Measurements from ENCODE around the gene BAK1. TPM values are rescaled to one million over a fixed set of nuclear protein-coding genes. Genes with fewer than 3 reads are reported as not detected.

Gene BAK1
- total and polyA plus RNA-seq, 2 experiments from 2014 or later = 18.6 to 33.1 TPM

DNA sequence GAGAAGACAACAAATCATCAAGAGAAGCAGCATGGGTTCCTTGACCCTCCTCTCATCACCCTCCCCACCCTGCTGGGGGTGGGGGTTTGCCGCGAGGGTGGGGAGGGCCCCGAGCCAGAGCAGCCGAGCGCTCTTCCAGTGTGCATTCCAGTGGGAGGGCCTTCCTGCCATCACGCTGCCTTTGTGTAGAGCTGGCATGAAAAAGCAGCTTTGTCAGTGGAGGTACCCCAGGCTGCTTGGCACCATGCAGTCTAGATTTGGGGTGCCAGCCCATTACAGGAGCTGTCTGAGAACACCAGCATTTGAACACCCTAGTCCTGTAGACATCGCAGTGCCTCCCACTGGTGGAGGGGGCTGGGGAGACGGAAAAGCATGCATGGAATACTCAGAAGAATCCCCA, 12.2 kb downstream of the BAK1 start:
- Histone ChIP-seq H4K20me1 (ENCODE audit: insufficient read depth, poor library complexity, severe bottlenecking) (no peaks in the 10 kb centered on the region), H3K9me2 (replicated peaks; ENCODE audit: insufficient read depth) (no peaks in the 10 kb centered on the region), H3K4me2 (no peak overlapping the region), H3K4me3 (no peak overlapping the region), H3K27ac (no peak overlapping the region), H2AFZ (no peak overlapping the region), H3K4me1 (ENCODE audit: insufficient read depth) (no peaks in the 10 kb centered on the region), H3K79me2 (no peaks in the 10 kb centered on the region), H3K36me3 (replicated peaks; ENCODE audit: insufficient read depth, low read depth) (no peaks in the 10 kb centered on the region), H3K9me3 (ENCODE audit: low read depth) (no peaks in the 10 kb centered on the region), H3K27me3 (no peaks in the 10 kb centered on the region)
- TF ChIP-seq EZH2phosphoT487 (IDR thresholded peaks at IDR 0.05; ENCODE audit: low read depth, severe bottlenecking, unreplicated experiment) (no peak), EZH2 (IDR thresholded peaks at IDR 0.05; ENCODE audit: borderline replicate concordance) (no peak)
- TF ChIP-seq, protein P1, sequence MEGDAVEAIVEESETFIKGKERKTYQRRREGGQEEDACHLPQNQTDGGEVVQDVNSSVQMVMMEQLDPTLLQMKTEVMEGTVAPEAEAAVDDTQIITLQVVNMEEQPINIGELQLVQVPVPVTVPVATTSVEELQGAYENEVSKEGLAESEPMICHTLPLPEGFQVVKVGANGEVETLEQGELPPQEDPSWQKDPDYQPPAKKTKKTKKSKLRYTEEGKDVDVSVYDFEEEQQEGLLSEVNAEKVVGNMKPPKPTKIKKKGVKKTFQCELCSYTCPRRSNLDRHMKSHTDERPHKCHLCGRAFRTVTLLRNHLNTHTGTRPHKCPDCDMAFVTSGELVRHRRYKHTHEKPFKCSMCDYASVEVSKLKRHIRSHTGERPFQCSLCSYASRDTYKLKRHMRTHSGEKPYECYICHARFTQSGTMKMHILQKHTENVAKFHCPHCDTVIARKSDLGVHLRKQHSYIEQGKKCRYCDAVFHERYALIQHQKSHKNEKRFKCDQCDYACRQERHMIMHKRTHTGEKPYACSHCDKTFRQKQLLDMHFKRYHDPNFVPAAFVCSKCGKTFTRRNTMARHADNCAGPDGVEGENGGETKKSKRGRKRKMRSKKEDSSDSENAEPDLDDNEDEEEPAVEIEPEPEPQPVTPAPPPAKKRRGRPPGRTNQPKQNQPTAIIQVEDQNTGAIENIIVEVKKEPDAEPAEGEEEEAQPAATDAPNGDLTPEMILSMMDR (IDR thresholded peaks at IDR 0.05; ENCODE audit: poor library complexity) = no peak
- 89% methylated on average over 3 of the region's 8 CpGs for WGBS (ENCODE audit: low lambda C conversion rate, missing lambda C conversion rate)
- no peak for DNase-seq (ENCODE audit: low spot score)

DNA sequence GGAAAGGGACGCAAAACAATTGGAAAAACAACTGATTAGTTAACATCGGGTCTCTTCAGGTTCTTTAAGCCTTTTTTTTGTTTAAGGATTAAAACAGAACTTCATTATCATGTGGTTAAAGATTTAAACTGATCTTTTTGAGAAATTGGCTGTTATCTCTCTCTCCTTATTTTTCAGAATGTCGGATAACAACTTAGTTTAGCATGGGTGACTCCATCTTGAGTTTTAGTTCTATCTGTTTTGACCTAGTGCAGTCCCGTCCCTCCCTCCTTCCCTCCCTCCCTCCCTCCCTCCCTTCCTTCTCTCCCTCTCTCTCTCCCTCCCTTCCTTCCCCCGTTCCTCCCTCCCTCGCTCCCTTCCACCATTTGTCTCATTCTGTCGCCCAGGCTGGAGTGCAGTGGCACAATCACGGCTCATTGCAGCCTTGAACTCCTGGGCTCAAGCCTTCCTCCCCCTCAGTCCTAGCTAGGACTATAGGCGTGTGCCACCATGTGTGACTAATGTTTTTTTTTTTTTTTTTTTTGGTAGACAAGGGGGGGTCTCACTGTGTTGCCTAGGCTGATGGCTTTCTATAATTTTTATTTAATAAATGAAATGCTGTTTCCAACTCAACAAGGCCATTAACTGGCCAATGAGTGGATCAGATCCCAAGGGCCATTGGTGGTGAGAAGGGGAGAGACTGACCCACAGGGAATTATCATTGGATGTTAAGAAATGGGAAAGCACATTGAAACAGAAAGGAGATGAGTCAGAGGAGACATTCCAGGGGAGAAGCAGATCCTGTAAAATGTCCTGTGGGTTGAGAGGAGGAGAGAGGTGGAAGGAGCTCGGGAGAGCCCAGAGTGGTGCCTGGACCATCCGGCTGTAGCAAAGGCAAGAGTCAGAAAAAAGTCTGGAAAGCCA, 13.6 kb downstream of the BAK1 start:
- H3K4me2 ChIP-seq = no peak overlapping the region
- H3K4me1 ChIP-seq (ENCODE audit: insufficient read depth) = no peaks in the 10 kb centered on the region
- TF ChIP-seq EZH2 (IDR thresholded peaks at IDR 0.05; ENCODE audit: borderline replicate concordance) = no peak
- TF ChIP-seq EZH2phosphoT487 (IDR thresholded peaks at IDR 0.05; ENCODE audit: low read depth, severe bottlenecking, unreplicated experiment) = no peak
- TF ChIP-seq, protein P1 (IDR thresholded peaks at IDR 0.05; ENCODE audit: poor library complexity) = no peak
- H3K4me3 ChIP-seq = no peak overlapping the region
- no peaks in the 10 kb centered on the region for H3K9me3 ChIP-seq (ENCODE audit: low read depth)
- no peaks in the 10 kb centered on the region for H3K79me2 ChIP-seq
- H3K27me3 ChIP-seq = no peaks in the 10 kb centered on the region
- WGBS (ENCODE audit: low lambda C conversion rate, missing lambda C conversion rate) = 75% methylated on average over 9 of the region's 11 CpGs
- H3K36me3 ChIP-seq (replicated peaks; ENCODE audit: insufficient read depth, low read depth) = no peaks in the 10 kb centered on the region
- H4K20me1 ChIP-seq (ENCODE audit: insufficient read depth, poor library complexity, severe bottlenecking) = no peaks in the 10 kb centered on the region
- H3K27ac ChIP-seq = no peak overlapping the region
- no peaks in the 10 kb centered on the region for H3K9me2 ChIP-seq (replicated peaks; ENCODE audit: insufficient read depth)
- H2AFZ ChIP-seq = no peak overlapping the region
- no peak for DNase-seq (ENCODE audit: low spot score)

DNA sequence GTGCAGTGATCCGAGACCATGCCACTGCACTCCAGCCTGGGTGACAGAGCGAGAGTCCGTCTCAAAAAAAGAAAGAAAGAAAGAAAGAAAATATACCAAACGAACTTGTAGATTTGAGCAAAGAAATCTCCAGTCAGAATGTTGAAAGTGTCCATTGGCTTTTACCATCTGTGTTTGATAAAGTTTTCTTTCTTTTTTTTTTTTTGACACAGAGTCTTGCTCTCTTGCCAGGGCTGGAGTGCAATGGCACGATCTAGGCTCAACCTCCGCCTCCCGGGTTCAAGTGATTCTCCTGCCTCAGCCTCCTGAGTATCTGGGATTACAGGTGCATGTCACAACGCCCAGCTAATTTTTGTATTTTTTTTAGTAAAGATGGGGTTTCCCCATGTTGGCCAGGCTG, 21.3 kb downstream of the BAK1 start:
- TF ChIP-seq, protein P1 (IDR thresholded peaks at IDR 0.05; ENCODE audit: poor library complexity) = no peak
- no peak for TF ChIP-seq EZH2phosphoT487 (IDR thresholded peaks at IDR 0.05; ENCODE audit: low read depth, severe bottlenecking, unreplicated experiment)
- no peak for TF ChIP-seq EZH2 (IDR thresholded peaks at IDR 0.05; ENCODE audit: borderline replicate concordance)
- Histone ChIP-seq H3K36me3 (replicated peaks; ENCODE audit: insufficient read depth, low read depth) (no peaks in the 10 kb centered on the region), H3K4me3 (no peak overlapping the region), H2AFZ (no peak overlapping the region), H3K79me2 (no peaks in the 10 kb centered on the region), H3K27ac (no peak overlapping the region), H3K4me2 (no peak overlapping the region), H4K20me1 (ENCODE audit: insufficient read depth, poor library complexity, severe bottlenecking) (no peaks in the 10 kb centered on the region), H3K9me3 (ENCODE audit: low read depth) (no peaks in the 10 kb centered on the region), H3K27me3 (no peaks in the 10 kb centered on the region), H3K9me2 (replicated peaks; ENCODE audit: insufficient read depth) (no peaks in the 10 kb centered on the region), H3K4me1 (ENCODE audit: insufficient read depth) (no peaks in the 10 kb centered on the region)
- DNase-seq (ENCODE audit: low spot score) = no peak
- WGBS (ENCODE audit: low lambda C conversion rate, missing lambda C conversion rate) = 95% methylated on average over 8 of the region's 8 CpGs

All from hepatocyte (in vitro differentiated cells).